GM12878 (cell line): ENCODE data around the gene XRCC6.
"Not testable (repeated sequence)": the region's sequence is repeated elsewhere in the genome, so short reads cannot be mapped to it uniquely, and the experiment has no call there.

Source experiments
- CTCF ChIP-seq, 3 experiments: IDR thresholded peaks in 2 of 3; conservative IDR thresholded peaks in 1 of 3; 2 replicates each; pipeline ENCODE4 v1.5.1; 2011; ENCODE audit warnings: low read depth in 3 of 3, low read length in 3 of 3, mild to moderate bottlenecking in 3 of 3, control low read depth in 2 of 3, moderate library complexity in 2 of 3, inconsistent platforms in 1 of 3, mixed read lengths in 1 of 3; ENCODE audit not compliant: control insufficient read depth in 2 of 3, insufficient read depth in 1 of 3; ENCODE audit errors: extremely low read depth in 1 of 3
- FOXK2 ChIP-seq: fragments of 450-650 bp; IDR thresholded peaks from 2 replicates; pipeline ENCODE4 v1.6.1; 2017; ENCODE audit warnings: mild to moderate bottlenecking, moderate library complexity
- IRF3 ChIP-seq: fragments of 450-650 bp; IDR thresholded peaks from 2 replicates; pipeline ENCODE4 v1.6.1; 2014; ENCODE audit warnings: mild to moderate bottlenecking
- JUND ChIP-seq: IDR thresholded peaks from 2 replicates; pipeline ENCODE4 v1.6.1; 2012; ENCODE audit warnings: low read depth, mild to moderate bottlenecking, low read length, improper control_type of control experiment, moderate library complexity
- KDM1A ChIP-seq: fragments of 200-600 bp; sonication (generic); IDR thresholded peaks from 2 replicates; pipeline ENCODE4 v1.6.1; 2016; ENCODE audit warnings: borderline replicate concordance
- MEF2B ChIP-seq: fragments of 450-650 bp; IDR thresholded peaks from 2 replicates; pipeline ENCODE4 v1.6.1; 2018; ENCODE audit warnings: mild to moderate bottlenecking, moderate library complexity; ENCODE audit not compliant: partially characterized antibody, poor library complexity, severe bottlenecking
- NKRF ChIP-seq: fragments of 450-650 bp; conservative IDR thresholded peaks from 2 replicates; pipeline ENCODE4 v1.6.1; 2017; ENCODE audit warnings: mild to moderate bottlenecking, moderate library complexity
- REST ChIP-seq: IDR thresholded peaks from 2 replicates; pipeline ENCODE4 v1.6.1; 2012; ENCODE audit warnings: mild to moderate bottlenecking, low read depth, low read length
- SMARCA5 ChIP-seq: fragments of 450-650 bp; IDR thresholded peaks from 2 replicates; pipeline ENCODE4 v1.6.1; 2017; ENCODE audit warnings: mild to moderate bottlenecking
- SRF ChIP-seq, 2 experiments: IDR thresholded peaks; 2 replicates each; pipeline ENCODE4 v1.6.1; 2011; ENCODE audit warnings: low read depth in 2 of 2, low read length in 2 of 2, mild to moderate bottlenecking in 1 of 2, moderate library complexity in 1 of 2
- SUPT20H ChIP-seq: IDR thresholded peaks from 2 replicates; pipeline ENCODE4 v1.6.1; 2011; ENCODE audit warnings: low read depth, mild to moderate bottlenecking, low read length, moderate library complexity, borderline replicate concordance; ENCODE audit not compliant: control insufficient read depth
- TAF1 ChIP-seq: IDR thresholded peaks from 2 replicates; pipeline ENCODE4 v1.6.1; 2011; ENCODE audit warnings: mild to moderate bottlenecking, low read depth, low read length, borderline replicate concordance
- TCF12 ChIP-seq: IDR thresholded peaks from 2 replicates; pipeline ENCODE4 v1.6.1; 2011; ENCODE audit warnings: low read depth, mild to moderate bottlenecking, low read length
- ZNF274 ChIP-seq: IDR thresholded peaks from one replicate; pipeline ENCODE4 v1.8.0; 2011; ENCODE audit not compliant: insufficient read length, insufficient read depth

GRCh38 chr22:41637623-41638022 is 16.5 kb downstream of the XRCC6 start:
- TF ChIP-seq FOXK2; TCF12; SRF (IDR thresholded peaks at IDR 0.05; ENCODE audit: low read depth in 2 of 2, low read length in 2 of 2); KDM1A; JUND; NKRF; TAF1; SUPT20H; ZNF274; SMARCA5; REST; MEF2B; CTCF (IDR thresholded peaks at IDR 0.05 in 2 of 3, conservative IDR thresholded peaks at IDR 0.05 in 1 of 3; ENCODE audit: control insufficient read depth in 2 of 3, extremely low read depth in 1 of 3, insufficient read depth in 1 of 3, low read depth in 3 of 3, low read length in 3 of 3); IRF3: not testable (repeated sequence)
